Osteocyte (in vitro differentiated cells): ENCODE measurements around the gene AIDA. TPM values are rescaled to one million over a fixed set of nuclear protein-coding genes. Genes with fewer than 3 reads are reported as not detected.

Experiments
- DNase-seq: peaks from one replicate; pipeline ENCODE4 v3.0.0; 2021; ENCODE audit warnings: mixed read lengths; ENCODE audit not compliant: unreplicated experiment; ENCODE audit errors: extremely low spot score
- H3K27ac Mint-ChIP-seq: one replicate; pipeline ENCODE4 v1.8.0; 2021; ENCODE audit warnings: mild to moderate bottlenecking, mixed read lengths; ENCODE audit not compliant: unreplicated experiment
- H3K27me3 Mint-ChIP-seq: one replicate; pipeline ENCODE4 v1.8.0; 2021; ENCODE audit warnings: mixed read lengths; ENCODE audit not compliant: unreplicated experiment
- H3K36me3 Mint-ChIP-seq: one replicate; pipeline ENCODE4 v1.8.0; 2021; ENCODE audit warnings: mixed read lengths; ENCODE audit not compliant: unreplicated experiment
- H3K4me1 Mint-ChIP-seq: one replicate; pipeline ENCODE4 v1.8.0; 2021; ENCODE audit warnings: mixed read lengths; ENCODE audit not compliant: unreplicated experiment
- H3K4me3 Mint-ChIP-seq: one replicate; pipeline ENCODE4 v1.8.0; 2021; ENCODE audit warnings: mild to moderate bottlenecking, moderate library complexity, mixed read lengths; ENCODE audit not compliant: unreplicated experiment
- H3K9me3 Mint-ChIP-seq: one replicate; pipeline ENCODE4 v1.8.0; 2021; ENCODE audit warnings: mixed read lengths; ENCODE audit not compliant: unreplicated experiment
- total RNA-seq: library from RNA; stranded (reverse); gene quantifications from 2 replicates; pipeline ENCODE4 v1.2.1, GENCODE V29; 2021
- TF ChIP-seq, protein P1 (sequence below): fragments of 200-600 bp; sonication (generic); IDR thresholded peaks from 2 replicates; pipeline ENCODE4 v1.5.0; 2021; ENCODE audit warnings: antibody characterized with exemption, mild to moderate bottlenecking, moderate library complexity

Gene AIDA
- total RNA-seq, 1 donor from 2014 or later: 64.5 TPM

- no peaks in the 10 kb centered on the region for H3K4me1 Mint-ChIP-seq
- no peak overlapping the region for H3K27ac Mint-ChIP-seq
- H3K27me3 Mint-ChIP-seq: no peaks in the 10 kb centered on the region
- TF ChIP-seq, protein P1, sequence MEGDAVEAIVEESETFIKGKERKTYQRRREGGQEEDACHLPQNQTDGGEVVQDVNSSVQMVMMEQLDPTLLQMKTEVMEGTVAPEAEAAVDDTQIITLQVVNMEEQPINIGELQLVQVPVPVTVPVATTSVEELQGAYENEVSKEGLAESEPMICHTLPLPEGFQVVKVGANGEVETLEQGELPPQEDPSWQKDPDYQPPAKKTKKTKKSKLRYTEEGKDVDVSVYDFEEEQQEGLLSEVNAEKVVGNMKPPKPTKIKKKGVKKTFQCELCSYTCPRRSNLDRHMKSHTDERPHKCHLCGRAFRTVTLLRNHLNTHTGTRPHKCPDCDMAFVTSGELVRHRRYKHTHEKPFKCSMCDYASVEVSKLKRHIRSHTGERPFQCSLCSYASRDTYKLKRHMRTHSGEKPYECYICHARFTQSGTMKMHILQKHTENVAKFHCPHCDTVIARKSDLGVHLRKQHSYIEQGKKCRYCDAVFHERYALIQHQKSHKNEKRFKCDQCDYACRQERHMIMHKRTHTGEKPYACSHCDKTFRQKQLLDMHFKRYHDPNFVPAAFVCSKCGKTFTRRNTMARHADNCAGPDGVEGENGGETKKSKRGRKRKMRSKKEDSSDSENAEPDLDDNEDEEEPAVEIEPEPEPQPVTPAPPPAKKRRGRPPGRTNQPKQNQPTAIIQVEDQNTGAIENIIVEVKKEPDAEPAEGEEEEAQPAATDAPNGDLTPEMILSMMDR: no peak
- no peak overlapping the region for H3K4me3 Mint-ChIP-seq
- DNase-seq: no peak
- H3K9me3 Mint-ChIP-seq: no peaks in the 10 kb centered on the region
- H3K36me3 Mint-ChIP-seq: peaks cover 50% of the 10 kb centered on the region
Observed at GRCh38 chr1:222732216-222733159, 20.2 kb upstream of the AIDA start.

- H3K9me3 Mint-ChIP-seq: no peaks in the 10 kb centered on the region
- no peak overlapping the region for H3K27ac Mint-ChIP-seq
- peaks cover 58% of the 10 kb centered on the region for H3K36me3 Mint-ChIP-seq
- DNase-seq: no peak
- H3K4me3 Mint-ChIP-seq: no peak overlapping the region
- no peaks in the 10 kb centered on the region for H3K27me3 Mint-ChIP-seq
- TF ChIP-seq, protein P1: no peak
- H3K4me1 Mint-ChIP-seq: no peaks in the 10 kb centered on the region
Observed at GRCh38 chr1:222730866-222731265, 18.6 kb upstream of the AIDA start.

GRCh38 chr1:222728746-222729145 lies 16.5 kb upstream of the AIDA start:
- Mint-ChIP-seq H3K27me3 (no peaks in the 10 kb centered on the region), H3K36me3 (peaks cover 68% of the 10 kb centered on the region), H3K4me3 (no peak overlapping the region), H3K27ac (no peak overlapping the region), H3K4me1 (no peaks in the 10 kb centered on the region), H3K9me3 (no peaks in the 10 kb centered on the region)
- DNase-seq: no peak
- TF ChIP-seq, protein P1: no peak

DNA sequence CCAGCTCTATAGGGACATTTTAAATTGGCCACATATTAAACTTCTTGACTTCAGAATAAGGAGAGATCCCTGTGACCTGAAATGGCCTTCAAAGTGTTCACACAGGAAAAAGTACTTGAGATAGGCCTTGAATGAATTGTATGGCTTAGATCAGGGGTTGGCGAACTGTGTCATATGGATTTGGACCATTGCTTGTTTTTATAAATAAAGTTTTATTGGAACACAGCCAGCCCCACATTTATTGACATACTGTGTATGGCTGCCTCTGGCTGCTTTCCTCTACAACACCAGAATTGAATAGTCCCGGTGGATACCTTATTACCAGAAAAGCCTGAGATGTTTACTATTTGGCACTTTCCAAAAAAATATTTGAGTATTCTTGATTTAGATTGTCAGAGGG lies 4.1 kb upstream of the AIDA start:
- no peak overlapping the region for H3K4me3 Mint-ChIP-seq
- no peaks in the 10 kb centered on the region for H3K9me3 Mint-ChIP-seq
- no peaks in the 10 kb centered on the region for H3K27me3 Mint-ChIP-seq
- H3K27ac Mint-ChIP-seq: no peak overlapping the region
- TF ChIP-seq, protein P1: no peak
- H3K36me3 Mint-ChIP-seq: peaks cover 32% of the 10 kb centered on the region
- H3K4me1 Mint-ChIP-seq: peaks cover 10% of the 10 kb centered on the region
- DNase-seq: no peak
